NK-92 (cell line): Measurements from ENCODE around the gene PDIA4.
A peak's percentile ranks its signal among the peaks of the same experiment; 100 is the strongest.
"Not testable (repeated sequence)": the region's sequence is repeated elsewhere in the genome, so short reads cannot be mapped to it uniquely, and the experiment has no call there.

Experiments used
- DNase-seq: peaks from one replicate; lab custom pipeline; 2025; ENCODE audit not compliant: unreplicated experiment; lab: John Stamatoyannopoulos, UW

PDIA4 gene

GRCh38 chr7:149004405-149005370 lies 23.6 kb downstream of the PDIA4 start:
- no peak for DNase-seq

GRCh38 chr7:149003560-149004305 lies 24.6 kb downstream of the PDIA4 start:
- no peak for DNase-seq

DNA sequence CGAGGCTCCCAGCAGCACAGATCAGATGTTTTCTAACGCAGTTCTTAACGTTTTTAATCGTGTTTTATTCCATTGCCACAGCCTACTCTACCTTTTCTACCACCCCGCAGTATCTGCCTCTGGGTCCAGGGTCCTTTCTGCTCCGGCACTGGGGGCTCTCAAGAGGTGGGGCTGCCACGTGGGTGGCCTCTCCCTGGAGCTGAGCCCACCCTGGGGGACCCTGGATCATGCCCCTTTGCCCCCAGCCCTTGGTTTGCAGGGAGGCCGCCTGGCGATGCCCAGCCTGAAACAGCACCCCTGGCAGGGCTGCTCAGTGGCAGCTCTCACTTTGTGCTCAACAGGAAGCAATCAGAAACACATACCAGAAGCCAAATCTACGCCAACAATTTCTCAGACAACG lies 25.3 kb downstream of the PDIA4 start:
- DNase-seq: no peak

DNA sequence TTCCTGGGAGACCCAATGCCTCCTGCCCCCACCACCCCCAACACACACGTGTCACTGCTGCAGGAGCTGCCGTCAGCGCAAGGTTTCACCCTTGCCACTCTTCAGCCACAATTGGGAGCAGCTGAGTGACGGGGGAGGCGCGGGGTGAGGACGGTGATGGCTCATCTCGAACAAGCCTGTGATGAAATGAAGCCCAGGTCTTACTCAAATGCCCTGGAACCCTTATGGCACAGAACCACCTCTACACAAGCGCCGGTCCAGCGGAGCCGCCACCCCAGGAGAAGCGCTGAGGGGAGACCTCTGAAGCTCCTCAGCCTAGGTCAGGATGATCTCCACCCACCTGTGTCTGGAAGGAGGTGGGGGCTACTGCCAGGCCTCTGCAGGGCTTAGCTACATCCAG lies 25.7 kb downstream of the PDIA4 start:
- DNase-seq: no peak

- DNase-seq: no peak
Observed at GRCh38 chr7:149001427-149002068, 26.8 kb downstream of the PDIA4 start.

GRCh38 chr7:149000961-149001360 lies 27.3 kb downstream of the PDIA4 start:
- DNase-seq: no peak

DNA sequence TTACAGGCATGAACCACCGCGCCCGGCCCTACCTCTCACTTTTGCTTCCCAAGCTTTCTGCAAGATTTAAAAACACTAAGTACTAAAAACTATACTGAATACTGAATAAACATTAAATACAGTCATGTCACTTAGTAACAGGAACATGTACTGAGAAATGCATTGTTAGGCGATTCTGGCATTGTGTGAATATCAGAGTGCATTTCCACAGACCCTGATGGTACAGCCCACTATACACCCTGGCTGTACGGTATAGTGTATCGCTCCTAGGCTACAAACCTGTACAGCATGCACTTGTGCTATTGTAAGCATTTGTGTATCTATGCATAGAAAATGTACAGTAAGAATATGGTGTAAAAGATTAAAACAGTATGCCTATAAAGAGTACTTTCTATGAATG lies 29.1 kb downstream of the PDIA4 start:
- DNase-seq: no peak

DNA sequence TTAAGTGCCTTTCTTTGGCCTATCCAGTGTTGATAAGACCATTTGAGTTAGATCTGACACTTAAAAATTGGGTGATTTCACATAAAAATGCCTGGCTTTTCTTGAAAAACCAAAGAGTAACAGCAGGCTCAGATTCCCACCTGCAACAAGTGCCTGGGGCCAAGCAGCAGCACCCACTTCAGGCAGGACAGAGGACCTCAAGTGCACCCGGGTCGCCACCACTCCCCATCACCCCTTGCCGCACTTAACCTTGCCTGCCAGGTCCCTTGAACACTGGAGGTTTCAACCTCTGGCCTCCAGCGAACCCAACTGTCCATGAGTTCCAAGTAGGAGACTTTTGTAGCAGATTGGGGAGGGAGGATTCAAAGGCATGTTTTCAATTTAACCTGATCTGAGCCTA lies 30.8 kb downstream of the PDIA4 start:
- no peak for DNase-seq

- DNase-seq: no peak
Observed at GRCh38 chr7:148994576-148994975, 33.7 kb downstream of the PDIA4 start.

DNA sequence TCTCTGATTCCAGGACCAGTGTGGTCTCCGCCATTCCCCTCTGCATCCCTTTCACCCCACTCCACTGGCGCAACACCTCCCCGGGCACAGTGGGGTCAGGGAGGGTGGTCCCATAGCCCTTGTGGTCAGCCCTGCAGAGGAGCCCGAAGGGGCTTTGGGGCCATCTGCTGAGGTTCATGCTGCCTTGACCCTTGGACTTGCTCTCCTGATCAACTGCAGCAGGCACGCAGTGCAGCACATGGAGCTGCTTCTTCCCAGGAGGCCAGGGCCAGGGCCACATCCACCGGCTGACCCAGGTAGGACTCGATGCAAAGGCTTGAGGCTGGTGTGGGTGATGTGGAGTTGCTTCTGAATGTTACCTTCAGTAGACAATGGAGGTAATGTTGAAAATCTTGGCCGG lies 35.1 kb downstream of the PDIA4 start:
- DNase-seq: no peak

GRCh38 chr7:148991536-148991935 lies 36.8 kb downstream of the PDIA4 start:
- no peak for DNase-seq

DNA sequence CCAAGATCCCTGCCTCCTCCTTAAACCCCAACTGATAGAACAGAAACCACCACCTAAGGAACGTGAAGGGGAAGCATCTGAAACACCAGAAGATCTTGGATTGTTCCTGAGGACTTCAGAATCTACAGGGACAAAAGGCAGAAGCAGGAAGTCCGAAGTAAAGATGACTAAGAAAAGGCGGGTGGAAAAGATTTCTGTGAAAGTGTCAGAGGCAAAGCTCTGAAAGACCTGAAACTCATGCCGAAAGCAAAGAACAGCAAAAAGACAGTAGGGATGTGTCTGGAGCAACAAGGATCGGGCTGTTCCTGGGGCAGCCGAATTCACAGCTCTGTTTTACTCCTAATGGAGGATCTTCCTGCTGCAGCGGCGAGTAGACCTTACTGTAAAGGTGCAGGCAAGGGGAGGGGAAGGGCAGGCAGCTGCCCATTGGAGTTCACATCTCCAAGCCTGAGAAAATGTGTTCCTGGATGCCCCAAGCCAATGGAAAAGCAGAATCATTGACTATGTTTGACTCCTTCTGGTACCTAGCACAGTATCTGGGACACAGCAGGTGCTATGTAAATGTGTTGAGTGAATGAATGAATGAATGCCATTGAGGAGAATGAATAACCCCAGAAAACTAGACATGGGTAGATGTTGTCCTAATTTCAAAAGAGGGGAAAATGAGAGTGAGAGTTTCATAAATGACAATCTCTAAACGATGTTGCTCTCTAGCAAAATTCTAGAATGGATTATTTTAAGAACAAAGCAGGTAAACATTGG lies 40.4 kb downstream of the PDIA4 start:
- no peak for DNase-seq

GRCh38 chr7:148987010-148987750 lies 41.1 kb downstream of the PDIA4 start:
- DNase-seq: peak; percentile 26

DNA sequence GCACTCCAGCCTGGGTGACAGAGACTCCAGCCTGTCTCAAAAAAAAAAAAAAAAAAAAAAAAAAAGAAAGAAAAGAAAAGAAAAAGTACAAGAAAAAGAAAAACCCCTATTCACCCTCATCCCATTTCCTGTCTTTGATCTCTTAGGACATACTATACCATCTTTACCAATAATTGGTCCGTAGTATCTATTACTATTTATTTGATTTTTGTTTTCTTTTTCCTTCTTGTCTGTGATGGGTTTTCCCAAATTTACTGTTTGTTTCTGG lies 41.6 kb downstream of the PDIA4 start:
- DNase-seq: no peak

DNA sequence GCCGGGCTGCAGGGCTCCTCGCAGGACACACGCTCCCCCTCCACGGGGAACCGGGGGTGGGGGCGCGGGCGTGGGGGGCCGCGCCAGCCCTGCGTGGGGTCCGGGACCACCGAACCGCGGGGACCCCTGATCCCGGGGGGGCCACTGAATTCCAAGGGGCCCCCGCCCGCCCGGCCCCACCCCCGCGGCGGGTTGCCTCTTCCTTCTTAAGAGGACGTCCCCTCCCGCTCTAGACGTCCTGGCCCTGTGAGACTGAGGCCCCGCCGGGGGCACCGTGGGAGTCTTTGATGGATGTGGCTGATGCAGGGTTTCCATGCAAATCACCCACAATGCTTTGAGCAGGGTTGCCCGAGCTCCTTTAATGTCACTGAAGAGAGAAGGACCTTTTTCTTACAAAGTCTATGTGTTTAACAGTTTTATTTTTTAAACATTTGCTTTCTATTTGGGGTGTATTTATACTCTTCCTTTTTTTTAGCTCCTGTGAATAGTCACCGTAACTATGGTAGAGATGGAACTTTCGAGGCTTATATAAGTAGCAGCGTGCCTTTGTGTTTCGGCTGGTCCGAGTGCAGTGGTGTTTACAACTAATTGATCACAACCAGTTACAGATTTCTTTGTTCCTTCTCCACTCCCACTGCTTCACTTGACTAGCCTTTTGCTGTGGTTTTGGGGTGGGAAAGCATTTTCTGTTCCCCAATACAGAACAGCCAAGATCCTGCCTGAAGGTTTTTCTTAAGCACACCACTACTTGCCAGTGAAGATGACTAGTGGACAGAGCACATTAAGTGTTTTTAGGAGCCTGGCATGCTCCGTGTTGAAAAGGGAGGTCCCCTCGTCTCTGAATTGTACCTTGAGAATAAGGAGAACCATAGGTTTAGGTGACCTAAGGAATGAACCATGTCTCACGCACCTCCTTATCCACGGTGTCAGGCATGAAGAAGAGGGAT lies 44.8 kb downstream of the PDIA4 start:
- no peak for DNase-seq

- no peak for DNase-seq
Observed at GRCh38 chr7:148982654-148983199, 45.6 kb downstream of the PDIA4 start.

DNA sequence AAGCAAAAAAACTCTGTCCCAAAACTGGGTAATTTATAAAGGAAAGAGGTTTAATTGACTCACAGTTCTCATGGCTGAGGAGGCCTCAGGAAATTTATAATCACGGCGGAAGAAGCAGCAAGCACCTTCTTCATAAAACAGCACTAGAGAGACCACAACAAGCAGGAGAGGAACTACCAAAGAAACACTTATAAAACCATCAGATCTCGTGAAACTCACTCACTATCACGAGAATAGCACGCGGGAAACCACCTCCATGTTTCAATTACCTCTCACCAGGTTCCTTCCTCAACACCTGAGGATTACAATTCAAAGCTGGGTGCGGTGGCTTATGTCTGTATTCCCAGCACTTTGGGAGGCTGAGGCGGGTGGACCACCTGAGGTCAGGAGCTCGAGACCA lies 48.5 kb downstream of the PDIA4 start:
- DNase-seq: no peak

DNA sequence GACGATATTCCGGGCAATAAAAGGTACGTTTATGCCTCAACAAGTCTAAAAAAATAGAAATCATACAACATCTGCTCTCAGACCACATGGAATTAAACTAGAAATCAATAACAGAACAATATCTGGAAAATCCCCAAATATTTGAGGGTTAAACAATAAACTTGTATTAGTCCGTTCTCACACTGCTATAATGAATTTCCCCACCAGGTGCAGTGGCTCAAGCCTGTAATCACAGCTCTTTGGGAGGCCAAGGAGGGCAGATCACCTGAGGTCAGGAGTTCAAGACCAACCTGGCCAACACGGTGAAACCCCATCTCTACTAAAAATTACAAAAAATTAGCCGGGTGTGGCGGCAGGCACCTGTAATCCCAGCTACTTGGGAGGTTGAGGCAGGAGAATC lies 49.2 kb downstream of the PDIA4 start:
- DNase-seq: not testable (repeated sequence)

DNA sequence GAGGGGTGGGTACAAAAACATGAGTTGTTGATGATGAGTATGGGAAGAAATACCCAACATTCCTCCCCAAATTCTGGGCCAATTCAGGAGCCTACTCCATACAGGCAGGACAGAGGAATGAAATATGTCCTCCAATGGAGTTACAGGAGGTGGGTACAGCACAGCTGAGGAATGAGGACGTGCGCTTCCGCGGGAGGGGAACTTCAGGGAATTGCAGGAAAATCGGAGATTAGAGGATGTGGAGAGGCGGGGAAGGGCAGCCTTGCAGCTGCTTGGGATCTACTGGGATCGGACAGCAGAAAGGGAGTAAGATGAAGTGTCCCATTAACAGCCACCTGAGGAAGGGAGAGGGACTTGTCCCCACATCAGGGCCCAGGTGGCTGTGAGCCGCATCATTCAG lies 50.2 kb downstream of the PDIA4 start:
- DNase-seq: no peak
